Activated T-cell treated with anti-CD3 and anti-CD28 coated beads, Interleukin-2, amount 50 U/mL, for 1 hour (primary cell): Measurements from ENCODE around the gene LRFN2.

Experiments
- DNase-seq: peaks from one replicate; pipeline ENCODE4 v3.0.0-alpha.2; 2020

LRFN2 gene

GRCh38 chr6:40395066-40395697 lies 192.0 kb downstream of the LRFN2 start:
- no peak for DNase-seq

GRCh38 chr6:40394381-40394780 lies 192.8 kb downstream of the LRFN2 start:
- no peak for DNase-seq

- no peak for DNase-seq
These were observed 193.5 kb downstream of the LRFN2 start for GRCh38 chr6:40393641-40394040.

GRCh38 chr6:40392589-40392988 lies 194.6 kb downstream of the LRFN2 start:
- no peak for DNase-seq

- DNase-seq, result no peak
These were observed 195.2 kb downstream of the LRFN2 start for GRCh38 chr6:40391851-40392517.

- no peak for DNase-seq
These were observed 196.1 kb downstream of the LRFN2 start for GRCh38 chr6:40391086-40391485.

- DNase-seq, result no peak
These were observed 196.9 kb downstream of the LRFN2 start for GRCh38 chr6:40390144-40390800.

- DNase-seq, result no peak
These were observed 197.9 kb downstream of the LRFN2 start for GRCh38 chr6:40389254-40389653.

- DNase-seq, result no peak
These were observed 199.3 kb downstream of the LRFN2 start for GRCh38 chr6:40387871-40388264.

GRCh38 chr6:40387127-40387870 lies 199.9 kb downstream of the LRFN2 start:
- DNase-seq, result no peak

- DNase-seq, result no peak
These were observed 201.0 kb downstream of the LRFN2 start for GRCh38 chr6:40386200-40386599.

- DNase-seq, result no peak
These were observed 203.6 kb downstream of the LRFN2 start for GRCh38 chr6:40383348-40384115.

- no peak for DNase-seq
These were observed 206.9 kb downstream of the LRFN2 start for GRCh38 chr6:40380271-40380670.

GRCh38 chr6:40379811-40380210 lies 207.4 kb downstream of the LRFN2 start:
- DNase-seq, result no peak

GRCh38 chr6:40378725-40379074 lies 208.5 kb downstream of the LRFN2 start:
- DNase-seq, result no peak

GRCh38 chr6:40378071-40378724 lies 209.0 kb downstream of the LRFN2 start:
- DNase-seq, result no peak

- DNase-seq, result no peak
These were observed 209.9 kb downstream of the LRFN2 start for GRCh38 chr6:40377173-40377806.

GRCh38 chr6:40376113-40376650 lies 211.0 kb downstream of the LRFN2 start:
- no peak for DNase-seq

- no peak for DNase-seq
These were observed 213.9 kb downstream of the LRFN2 start for GRCh38 chr6:40373267-40373666.

- no peak for DNase-seq
These were observed 215.5 kb downstream of the LRFN2 start for GRCh38 chr6:40371621-40372020.

GRCh38 chr6:40371095-40371494 lies 216.1 kb downstream of the LRFN2 start:
- no peak for DNase-seq

GRCh38 chr6:40369891-40370290 lies 217.3 kb downstream of the LRFN2 start:
- no peak for DNase-seq
